ENCODE data around the gene RFT1.
A peak's percentile ranks its signal among the peaks of the same experiment; 100 is the strongest.

Gene RFT1

GRCh38 chr3:53173107-53173506 lies 42.9 kb upstream of the RFT1 start:
- Histone ChIP-seq H3K27ac (peak overlapping the region; percentile 99), H3K27me3 (no peaks in the 10 kb centered on the region), H3K4me3 (ENCODE audit: low read depth in 1 of 2, low read length in 1 of 2) (peak overlapping the region; percentile 83 to 89), H3K36me3 (peaks cover 59% of the 10 kb centered on the region), H3K9me3 (no peaks in the 10 kb centered on the region), H3K4me1 (ENCODE audit: control insufficient read depth in 1 of 2, insufficient read depth in 1 of 2, low read depth in 1 of 2, low read length in 1 of 2) (peaks cover 85 to 89% of the 10 kb centered on the region in 2 experiments)
- TF ChIP-seq, protein P1, sequence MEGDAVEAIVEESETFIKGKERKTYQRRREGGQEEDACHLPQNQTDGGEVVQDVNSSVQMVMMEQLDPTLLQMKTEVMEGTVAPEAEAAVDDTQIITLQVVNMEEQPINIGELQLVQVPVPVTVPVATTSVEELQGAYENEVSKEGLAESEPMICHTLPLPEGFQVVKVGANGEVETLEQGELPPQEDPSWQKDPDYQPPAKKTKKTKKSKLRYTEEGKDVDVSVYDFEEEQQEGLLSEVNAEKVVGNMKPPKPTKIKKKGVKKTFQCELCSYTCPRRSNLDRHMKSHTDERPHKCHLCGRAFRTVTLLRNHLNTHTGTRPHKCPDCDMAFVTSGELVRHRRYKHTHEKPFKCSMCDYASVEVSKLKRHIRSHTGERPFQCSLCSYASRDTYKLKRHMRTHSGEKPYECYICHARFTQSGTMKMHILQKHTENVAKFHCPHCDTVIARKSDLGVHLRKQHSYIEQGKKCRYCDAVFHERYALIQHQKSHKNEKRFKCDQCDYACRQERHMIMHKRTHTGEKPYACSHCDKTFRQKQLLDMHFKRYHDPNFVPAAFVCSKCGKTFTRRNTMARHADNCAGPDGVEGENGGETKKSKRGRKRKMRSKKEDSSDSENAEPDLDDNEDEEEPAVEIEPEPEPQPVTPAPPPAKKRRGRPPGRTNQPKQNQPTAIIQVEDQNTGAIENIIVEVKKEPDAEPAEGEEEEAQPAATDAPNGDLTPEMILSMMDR (IDR thresholded peaks at IDR 0.05): no peak

DNA sequence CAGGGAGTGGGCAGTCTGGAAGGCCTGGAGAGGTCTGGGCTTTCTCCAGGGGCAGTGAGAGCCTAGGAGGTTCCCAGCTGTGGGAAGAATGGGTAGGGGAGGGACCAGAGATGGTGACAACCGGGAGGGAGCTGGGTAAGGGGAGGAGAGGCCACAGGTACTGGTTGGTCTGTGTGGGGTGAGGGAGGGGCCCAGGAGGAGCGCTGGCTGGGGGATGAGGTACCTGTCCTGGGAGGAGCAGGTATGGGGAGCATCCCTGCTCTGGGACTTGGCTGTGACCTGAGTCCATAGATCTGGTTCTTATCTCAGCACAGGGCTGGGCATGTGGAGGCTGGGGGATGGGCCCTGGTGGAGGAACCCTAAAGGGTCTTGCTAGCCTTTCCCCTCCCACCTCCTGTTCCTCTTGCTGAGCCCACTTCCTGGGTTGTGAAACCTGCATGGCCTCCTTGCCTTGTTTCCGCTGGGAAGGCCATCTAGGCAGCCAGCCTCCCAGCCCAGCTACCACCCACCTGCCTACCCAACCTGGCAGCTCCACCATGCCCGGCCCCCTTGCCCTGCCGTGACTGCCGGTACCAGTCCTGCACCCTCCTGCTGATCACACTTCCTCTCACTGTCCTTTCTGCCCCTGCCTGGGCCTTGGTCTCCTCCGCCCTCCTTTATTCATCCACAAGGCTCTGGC lies 41.7 kb upstream of the RFT1 start:
- Histone ChIP-seq H3K27me3 (no peaks in the 10 kb centered on the region), H3K27ac (peak overlapping the region; percentile 99), H3K4me1 (ENCODE audit: control insufficient read depth in 1 of 2, insufficient read depth in 1 of 2, low read depth in 1 of 2, low read length in 1 of 2) (peaks cover 97 to 100% of the 10 kb centered on the region in 2 experiments), H3K9me3 (no peaks in the 10 kb centered on the region), H3K36me3 (peaks cover 56% of the 10 kb centered on the region), H3K4me3 (ENCODE audit: low read depth in 1 of 2, low read length in 1 of 2) (peak overlapping the region; percentile 83 to 89)
- TF ChIP-seq, protein P1 (IDR thresholded peaks at IDR 0.05): no peak

DNA sequence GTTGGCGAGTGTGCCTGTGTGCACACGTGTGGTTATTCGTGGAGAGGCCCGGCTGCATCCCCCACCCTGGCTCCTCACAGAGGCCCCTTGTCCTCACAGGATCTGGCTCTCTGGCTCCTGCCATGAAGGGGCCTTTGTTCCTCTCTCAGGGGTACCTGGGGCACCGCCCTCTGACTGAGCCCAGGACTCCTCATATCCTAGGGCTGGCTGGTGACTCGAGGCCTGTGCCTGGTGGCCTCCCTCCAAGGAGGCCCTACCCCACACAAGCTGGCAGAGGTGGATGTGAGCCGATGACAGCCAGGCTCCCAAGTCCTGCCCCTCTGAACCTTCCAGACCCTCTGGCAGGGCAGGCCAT lies 40.8 kb upstream of the RFT1 start:
- Histone ChIP-seq H3K9me3 (no peaks in the 10 kb centered on the region), H3K4me1 (ENCODE audit: control insufficient read depth in 1 of 2, insufficient read depth in 1 of 2, low read depth in 1 of 2, low read length in 1 of 2) (peaks cover 100% of the 10 kb centered on the region in 2 experiments), H3K4me3 (ENCODE audit: low read depth in 1 of 2, low read length in 1 of 2) (peak overlapping the region; percentile 83 to 89), H3K36me3 (peaks cover 60% of the 10 kb centered on the region), H3K27ac (peak overlapping the region; percentile 99), H3K27me3 (no peaks in the 10 kb centered on the region)
- TF ChIP-seq, protein P1 (IDR thresholded peaks at IDR 0.05): no peak

- peak overlapping the region; percentile 83 to 89 for H3K4me3 ChIP-seq (ENCODE audit: low read depth in 1 of 2, low read length in 1 of 2)
- H3K36me3 ChIP-seq: peaks cover 60% of the 10 kb centered on the region
- H3K4me1 ChIP-seq (ENCODE audit: control insufficient read depth in 1 of 2, insufficient read depth in 1 of 2, low read depth in 1 of 2, low read length in 1 of 2): peaks cover 100% of the 10 kb centered on the region in 2 experiments
- TF ChIP-seq, protein P1 (IDR thresholded peaks at IDR 0.05): no peak
- peak overlapping the region; percentile 99 for H3K27ac ChIP-seq
- no peaks in the 10 kb centered on the region for H3K27me3 ChIP-seq
- H3K9me3 ChIP-seq: no peaks in the 10 kb centered on the region
Measured at GRCh38 chr3:53170325-53171063, 40.3 kb upstream of the RFT1 start.

GRCh38 chr3:53169832-53170324 lies 39.6 kb upstream of the RFT1 start:
- H3K27me3 ChIP-seq: no peaks in the 10 kb centered on the region
- peak overlapping the region; percentile 99 for H3K27ac ChIP-seq
- H3K4me3 ChIP-seq (ENCODE audit: low read depth in 1 of 2, low read length in 1 of 2): peak overlapping the region; percentile 83 to 89
- peaks cover 100% of the 10 kb centered on the region in 2 experiments for H3K4me1 ChIP-seq (ENCODE audit: control insufficient read depth in 1 of 2, insufficient read depth in 1 of 2, low read depth in 1 of 2, low read length in 1 of 2)
- TF ChIP-seq, protein P1 (IDR thresholded peaks at IDR 0.05): no peak
- peaks cover 59% of the 10 kb centered on the region for H3K36me3 ChIP-seq
- no peaks in the 10 kb centered on the region for H3K9me3 ChIP-seq
